Ishikawa (cell line): ENCODE data around the gene RAB11FIP4.

Source experiments
- CEBPB ChIP-seq: IDR thresholded peaks from 2 replicates; pipeline ENCODE4 v1.6.1; 2012
- CREB1 ChIP-seq: IDR thresholded peaks from 2 replicates; pipeline ENCODE4 v1.6.1; 2012; ENCODE audit warnings: low read depth
- EGR1 ChIP-seq: IDR thresholded peaks from 2 replicates; pipeline ENCODE4 v1.6.1; 2012
- EP300 ChIP-seq: IDR thresholded peaks from 2 replicates; pipeline ENCODE4 v1.6.1; 2012; ENCODE audit warnings: borderline replicate concordance
- FOXM1 ChIP-seq: IDR thresholded peaks from 2 replicates; pipeline ENCODE4 v1.6.1; 2012; ENCODE audit warnings: low read depth, borderline replicate concordance
- MAX ChIP-seq: IDR thresholded peaks from 2 replicates; pipeline ENCODE4 v1.6.1; 2012
- NFIC ChIP-seq: IDR thresholded peaks from 2 replicates; pipeline ENCODE4 v1.6.1; 2012
- RAD21 ChIP-seq: IDR thresholded peaks from 2 replicates; pipeline ENCODE4 v1.6.1; 2012; ENCODE audit warnings: low read depth
- TAF1 ChIP-seq: IDR thresholded peaks from 2 replicates; pipeline ENCODE4 v1.6.1; 2012; ENCODE audit warnings: low read depth, mild to moderate bottlenecking
- TCF12 ChIP-seq: IDR thresholded peaks from 2 replicates; pipeline ENCODE4 v1.6.1; 2012; ENCODE audit warnings: low read depth
- TEAD4 ChIP-seq: IDR thresholded peaks from 2 replicates; pipeline ENCODE4 v1.6.1; 2012
- USF1 ChIP-seq: IDR thresholded peaks from 2 replicates; pipeline ENCODE4 v1.6.1; 2012
- YY1 ChIP-seq: IDR thresholded peaks from 2 replicates; pipeline ENCODE4 v1.6.1; 2012; ENCODE audit warnings: low read depth
- ZBTB7A ChIP-seq: IDR thresholded peaks from 2 replicates; pipeline ENCODE4 v1.6.1; 2012; ENCODE audit warnings: low read depth
- TF ChIP-seq, protein P1 (sequence below): IDR thresholded peaks from 2 replicates; pipeline ENCODE4 v1.6.1; 2012; ENCODE audit warnings: low read depth, mild to moderate bottlenecking

RAB11FIP4 gene

DNA sequence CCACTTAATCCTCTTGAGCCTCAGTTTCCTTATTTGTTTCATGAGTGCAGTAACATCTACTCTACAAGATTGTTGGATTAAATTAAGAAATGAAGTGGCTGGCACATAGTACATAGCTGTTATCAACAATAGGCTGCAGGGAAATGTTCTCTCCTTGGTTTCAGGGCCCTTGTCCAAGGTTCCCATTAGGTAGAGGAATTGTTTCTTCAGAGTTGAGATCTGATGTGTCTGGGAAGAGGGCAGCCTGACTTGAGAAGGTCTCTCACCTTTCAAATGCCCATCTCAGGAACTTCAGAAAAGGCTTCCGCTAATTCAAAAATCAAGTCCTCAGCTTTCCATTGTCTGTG is 87.6 kb downstream of the RAB11FIP4 start:
- TF ChIP-seq TCF12, result no peak

DNA sequence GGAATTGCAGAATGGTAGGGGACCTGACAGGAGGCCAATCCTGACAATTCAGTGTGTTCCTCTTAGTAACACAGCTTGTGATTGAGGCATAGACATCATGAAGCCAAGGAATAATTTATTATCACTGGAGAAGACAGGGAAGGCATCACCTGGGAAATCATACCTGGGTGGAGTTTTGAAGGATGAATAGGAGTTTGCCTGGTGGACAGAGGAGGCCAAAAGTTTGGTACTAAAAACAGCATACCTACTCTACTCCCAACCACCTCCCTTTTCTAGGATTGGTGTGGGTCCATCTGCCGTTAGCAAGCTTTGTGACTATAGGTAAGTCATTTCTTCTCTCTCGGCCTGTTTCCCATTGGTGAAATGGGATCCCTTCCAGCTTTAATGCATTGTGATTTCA is 88.0 kb downstream of the RAB11FIP4 start:
- no peak for TF ChIP-seq TAF1
- TF ChIP-seq ZBTB7A, result no peak
- TF ChIP-seq NFIC, result no peak
- no peak for TF ChIP-seq CREB1
- TF ChIP-seq TCF12, result no peak
- no peak for TF ChIP-seq FOXM1
- no peak for TF ChIP-seq EP300
- no peak for TF ChIP-seq USF1
- TF ChIP-seq, protein P1, sequence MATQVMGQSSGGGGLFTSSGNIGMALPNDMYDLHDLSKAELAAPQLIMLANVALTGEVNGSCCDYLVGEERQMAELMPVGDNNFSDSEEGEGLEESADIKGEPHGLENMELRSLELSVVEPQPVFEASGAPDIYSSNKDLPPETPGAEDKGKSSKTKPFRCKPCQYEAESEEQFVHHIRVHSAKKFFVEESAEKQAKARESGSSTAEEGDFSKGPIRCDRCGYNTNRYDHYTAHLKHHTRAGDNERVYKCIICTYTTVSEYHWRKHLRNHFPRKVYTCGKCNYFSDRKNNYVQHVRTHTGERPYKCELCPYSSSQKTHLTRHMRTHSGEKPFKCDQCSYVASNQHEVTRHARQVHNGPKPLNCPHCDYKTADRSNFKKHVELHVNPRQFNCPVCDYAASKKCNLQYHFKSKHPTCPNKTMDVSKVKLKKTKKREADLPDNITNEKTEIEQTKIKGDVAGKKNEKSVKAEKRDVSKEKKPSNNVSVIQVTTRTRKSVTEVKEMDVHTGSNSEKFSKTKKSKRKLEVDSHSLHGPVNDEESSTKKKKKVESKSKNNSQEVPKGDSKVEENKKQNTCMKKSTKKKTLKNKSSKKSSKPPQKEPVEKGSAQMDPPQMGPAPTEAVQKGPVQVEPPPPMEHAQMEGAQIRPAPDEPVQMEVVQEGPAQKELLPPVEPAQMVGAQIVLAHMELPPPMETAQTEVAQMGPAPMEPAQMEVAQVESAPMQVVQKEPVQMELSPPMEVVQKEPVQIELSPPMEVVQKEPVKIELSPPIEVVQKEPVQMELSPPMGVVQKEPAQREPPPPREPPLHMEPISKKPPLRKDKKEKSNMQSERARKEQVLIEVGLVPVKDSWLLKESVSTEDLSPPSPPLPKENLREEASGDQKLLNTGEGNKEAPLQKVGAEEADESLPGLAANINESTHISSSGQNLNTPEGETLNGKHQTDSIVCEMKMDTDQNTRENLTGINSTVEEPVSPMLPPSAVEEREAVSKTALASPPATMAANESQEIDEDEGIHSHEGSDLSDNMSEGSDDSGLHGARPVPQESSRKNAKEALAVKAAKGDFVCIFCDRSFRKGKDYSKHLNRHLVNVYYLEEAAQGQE, result no peak
- TF ChIP-seq CEBPB, result no peak
- no peak for TF ChIP-seq MAX

DNA sequence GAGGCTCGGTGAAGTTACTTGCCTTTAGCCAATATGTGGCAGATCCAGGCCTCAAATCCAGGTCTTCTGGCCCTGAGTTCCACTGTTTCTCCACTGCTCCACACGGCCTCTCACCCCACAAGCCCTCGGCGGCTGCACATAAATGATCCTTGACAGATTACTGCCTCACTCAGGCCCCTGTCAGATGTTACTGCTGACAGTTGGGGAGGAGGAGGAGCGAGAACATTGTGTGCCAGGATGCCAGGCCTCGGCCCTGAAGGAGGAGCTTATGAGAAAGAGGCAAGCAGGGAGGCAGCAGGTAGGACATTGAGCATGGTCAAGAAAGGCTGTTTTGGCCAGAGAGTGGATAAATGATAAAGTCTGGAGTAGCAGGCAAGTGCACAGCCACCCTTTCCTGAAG is 88.6 kb downstream of the RAB11FIP4 start:
- TF ChIP-seq MAX (no peak), YY1 (no peak), FOXM1 (no peak), RAD21 (no peak), ZBTB7A (no peak), EGR1 (no peak), NFIC (no peak), CREB1 (no peak), TAF1 (no peak), TCF12 (no peak), USF1 (no peak), EP300 (no peak), CEBPB (no peak), TEAD4 (no peak)
- TF ChIP-seq, protein P1, result no peak

- no peak for TF ChIP-seq TEAD4
These were observed 89.7 kb downstream of the RAB11FIP4 start for GRCh38 chr17:31480904-31481782.

DNA sequence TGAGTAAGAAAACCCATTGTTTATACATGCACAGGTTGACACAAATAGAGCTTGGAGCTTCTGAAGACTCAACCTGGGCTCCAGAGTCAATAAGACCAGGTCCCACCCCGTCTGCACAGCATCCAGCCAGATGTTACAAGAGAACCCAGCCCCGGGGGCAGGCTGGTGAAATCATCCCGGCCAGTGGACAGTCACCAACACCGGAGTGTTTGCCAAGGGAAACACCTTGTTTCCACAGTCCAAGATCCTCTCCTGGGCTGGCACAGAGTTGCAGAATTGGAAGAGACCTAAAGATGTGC is 90.3 kb downstream of the RAB11FIP4 start:
- TF ChIP-seq TCF12 (no peak), MAX (no peak), TAF1 (no peak), TEAD4 (no peak), USF1 (no peak), ZBTB7A (no peak), FOXM1 (no peak), RAD21 (no peak), CEBPB (no peak), EGR1 (no peak)
- TF ChIP-seq, protein P1, result no peak
